SH-SY5Y (cell line): ENCODE measurements around the gene TXLNA.

Experiments used
- GATA2 ChIP-seq: IDR thresholded peaks from 2 replicates; pipeline ENCODE4 v1.6.1; 2011; ENCODE audit warnings: mild to moderate bottlenecking, low read depth, low read length
- GATA3 ChIP-seq: IDR thresholded peaks from 2 replicates; pipeline ENCODE4 v1.6.1; 2011; ENCODE audit warnings: low read depth, mild to moderate bottlenecking, low read length, moderate library complexity

- TF ChIP-seq GATA2: no peak
- no peak for TF ChIP-seq GATA3
Observed at GRCh38 chr1:32228771-32229170, 49.3 kb downstream of the TXLNA start.
